WTC11 (cell line): Measurements from ENCODE around the gene PLCB2. TPM values are rescaled to one million over a fixed set of nuclear protein-coding genes. Genes with fewer than 3 reads are reported as not detected.
A peak's percentile ranks its signal among the peaks of the same experiment; 100 is the strongest.

Experiments used
- CDX4 ChIP-seq: fragments of 250-450 bp; sonication (Bioruptor Pico); IDR thresholded peaks from 2 replicates; pipeline ENCODE4 v1.9.0; 2021; ENCODE audit warnings: moderate library complexity, mild to moderate bottlenecking, inconsistent platforms, borderline replicate concordance
- CREB1 ChIP-seq: sonication (generic); formaldehyde crosslinking; IDR thresholded peaks from 2 replicates; pipeline ENCODE4 v1.8.0; 2023; ENCODE audit warnings: mild to moderate bottlenecking, missing genetic modification reagents
- CTCF ChIP-seq: fragments of 200-600 bp; IDR thresholded peaks from 2 replicates; pipeline ENCODE4 v1.8.0; 2022; ENCODE audit warnings: antibody characterized with exemption
- ELF4 ChIP-seq: sonication (generic); formaldehyde crosslinking; IDR thresholded peaks from 2 replicates; pipeline ENCODE4 v1.8.1; 2022; ENCODE audit warnings: low read depth, mild to moderate bottlenecking, moderate library complexity, missing genetic modification reagents
- ERG ChIP-seq: fragments of 250-450 bp; sonication (Bioruptor Pico); IDR thresholded peaks from 2 replicates; pipeline ENCODE4 v1.8.0; 2021; ENCODE audit warnings: mild to moderate bottlenecking
- FOXK1 ChIP-seq: sonication (generic); formaldehyde crosslinking; IDR thresholded peaks from 2 replicates; pipeline ENCODE4 v1.8.0; 2022; ENCODE audit warnings: mild to moderate bottlenecking, moderate library complexity, missing genetic modification reagents
- FOXP1 ChIP-seq: sonication (generic); formaldehyde crosslinking; IDR thresholded peaks from 2 replicates; pipeline ENCODE4 v1.8.0; 2022; ENCODE audit warnings: missing genetic modification reagents, mild to moderate bottlenecking, moderate library complexity, borderline replicate concordance
- GRHL2 ChIP-seq: fragments of 250-450 bp; sonication (Bioruptor Pico); IDR thresholded peaks from 2 replicates; pipeline ENCODE4 v1.8.0; 2022; ENCODE audit warnings: mild to moderate bottlenecking, moderate library complexity; ENCODE audit not compliant: insufficient replicate concordance, severe bottlenecking
- MYBL2 ChIP-seq: sonication (generic); formaldehyde crosslinking; IDR thresholded peaks from 2 replicates; pipeline ENCODE4 v1.8.1; 2023; ENCODE audit warnings: mild to moderate bottlenecking, moderate library complexity, missing genetic modification reagents
- PREB ChIP-seq: sonication (generic); formaldehyde crosslinking; IDR thresholded peaks from 2 replicates; pipeline ENCODE4 v1.8.1; 2022; ENCODE audit warnings: mild to moderate bottlenecking, missing genetic modification reagents, moderate library complexity, borderline replicate concordance
- PRRX2 ChIP-seq: fragments of 250-450 bp; sonication (Bioruptor Pico); IDR thresholded peaks from 2 replicates; pipeline ENCODE4 v1.8.0; 2021; ENCODE audit warnings: mild to moderate bottlenecking
- RORB ChIP-seq: fragments of 250-450 bp; sonication (Bioruptor Pico); IDR thresholded peaks from 2 replicates; pipeline ENCODE4 v1.9.0; 2021; ENCODE audit warnings: mild to moderate bottlenecking
- SMAD3 ChIP-seq: sonication (generic); formaldehyde crosslinking; IDR thresholded peaks from 2 replicates; pipeline ENCODE4 v1.8.0; 2022; ENCODE audit warnings: missing genetic modification reagents, mild to moderate bottlenecking, borderline replicate concordance
- TCF7 ChIP-seq: sonication (generic); formaldehyde crosslinking; IDR thresholded peaks from 2 replicates; pipeline ENCODE4 v1.8.0; 2022; ENCODE audit warnings: mild to moderate bottlenecking, low read depth, missing genetic modification reagents, moderate library complexity
- TEAD4 ChIP-seq: sonication (generic); formaldehyde crosslinking; IDR thresholded peaks from 2 replicates; pipeline ENCODE4 v1.8.0; 2022; ENCODE audit warnings: mild to moderate bottlenecking, missing genetic modification reagents
- USF2 ChIP-seq: sonication (generic); formaldehyde crosslinking; IDR thresholded peaks from 2 replicates; pipeline ENCODE4 v1.8.1; 2023; ENCODE audit warnings: mild to moderate bottlenecking, missing genetic modification reagents, moderate library complexity
- ZMAT4 ChIP-seq: fragments of 250-450 bp; sonication (Bioruptor Pico); IDR thresholded peaks from 2 replicates; pipeline ENCODE4 v1.9.0; 2021; ENCODE audit warnings: mild to moderate bottlenecking
- ZNF263 ChIP-seq: sonication (generic); formaldehyde crosslinking; IDR thresholded peaks from 2 replicates; pipeline ENCODE4 v1.8.1; 2022; ENCODE audit warnings: low read depth, mild to moderate bottlenecking, moderate library complexity, missing genetic modification reagents
- ZNF281 ChIP-seq: sonication (generic); formaldehyde crosslinking; IDR thresholded peaks from 2 replicates; pipeline ENCODE4 v1.8.0; 2023; ENCODE audit warnings: mild to moderate bottlenecking, missing genetic modification reagents
- ZNF317 ChIP-seq: sonication (generic); formaldehyde crosslinking; IDR thresholded peaks from 2 replicates; pipeline ENCODE4 v1.8.1; 2023; ENCODE audit warnings: low read depth, mild to moderate bottlenecking, moderate library complexity, missing genetic modification reagents, borderline replicate concordance
- total RNA-seq: library from RNA; stranded (reverse); gene quantifications from 3 replicates; pipeline ENCODE4 v1.2.3, GENCODE V29; 2021
- TF ChIP-seq, protein P1 (sequence below): sonication (generic); formaldehyde crosslinking; IDR thresholded peaks from 2 replicates; pipeline ENCODE4 v1.8.1; 2023; ENCODE audit warnings: mild to moderate bottlenecking, missing genetic modification reagents, moderate library complexity
- TF ChIP-seq, protein P2 (sequence below): fragments of 250-450 bp; sonication (Bioruptor Pico); IDR thresholded peaks from 2 replicates; pipeline ENCODE4 v1.9.0; 2021; ENCODE audit warnings: mild to moderate bottlenecking, borderline replicate concordance

PLCB2 gene
- total RNA-seq, 1 experiment from 2014 or later, result 15.2 TPM

- TF ChIP-seq ZNF263 (CRISPR knock-in tag) (no peak), PRRX2 (no peak), PREB (no peak), ZNF317 (CRISPR knock-in tag) (no peak), RORB (CRISPR knock-in tag) (no peak), ERG (CRISPR knock-in tag) (no peak), TCF7 (CRISPR knock-in tag) (peak; percentile 92), GRHL2 (no peak), SMAD3 (no peak), FOXP1 (CRISPR knock-in tag) (peak; percentile 94), FOXK1 (peak; percentile 77), ZMAT4 (CRISPR knock-in tag) (no peak), TEAD4 (CRISPR knock-in tag) (no peak), USF2 (peak; percentile 65), MYBL2 (peak; percentile 79), CTCF (no peak), CDX4 (CRISPR knock-in tag) (no peak), ELF4 (CRISPR knock-in tag) (no peak), CREB1 (CRISPR knock-in tag) (no peak), ZNF281 (CRISPR knock-in tag) (no peak)
- TF ChIP-seq, protein P1, sequence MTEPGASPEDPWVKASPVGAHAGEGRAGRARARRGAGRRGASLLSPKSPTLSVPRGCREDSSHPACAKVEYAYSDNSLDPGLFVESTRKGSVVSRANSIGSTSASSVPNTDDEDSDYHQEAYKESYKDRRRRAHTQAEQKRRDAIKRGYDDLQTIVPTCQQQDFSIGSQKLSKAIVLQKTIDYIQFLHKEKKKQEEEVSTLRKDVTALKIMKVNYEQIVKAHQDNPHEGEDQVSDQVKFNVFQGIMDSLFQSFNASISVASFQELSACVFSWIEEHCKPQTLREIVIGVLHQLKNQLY, result no peak
- TF ChIP-seq, protein P2, sequence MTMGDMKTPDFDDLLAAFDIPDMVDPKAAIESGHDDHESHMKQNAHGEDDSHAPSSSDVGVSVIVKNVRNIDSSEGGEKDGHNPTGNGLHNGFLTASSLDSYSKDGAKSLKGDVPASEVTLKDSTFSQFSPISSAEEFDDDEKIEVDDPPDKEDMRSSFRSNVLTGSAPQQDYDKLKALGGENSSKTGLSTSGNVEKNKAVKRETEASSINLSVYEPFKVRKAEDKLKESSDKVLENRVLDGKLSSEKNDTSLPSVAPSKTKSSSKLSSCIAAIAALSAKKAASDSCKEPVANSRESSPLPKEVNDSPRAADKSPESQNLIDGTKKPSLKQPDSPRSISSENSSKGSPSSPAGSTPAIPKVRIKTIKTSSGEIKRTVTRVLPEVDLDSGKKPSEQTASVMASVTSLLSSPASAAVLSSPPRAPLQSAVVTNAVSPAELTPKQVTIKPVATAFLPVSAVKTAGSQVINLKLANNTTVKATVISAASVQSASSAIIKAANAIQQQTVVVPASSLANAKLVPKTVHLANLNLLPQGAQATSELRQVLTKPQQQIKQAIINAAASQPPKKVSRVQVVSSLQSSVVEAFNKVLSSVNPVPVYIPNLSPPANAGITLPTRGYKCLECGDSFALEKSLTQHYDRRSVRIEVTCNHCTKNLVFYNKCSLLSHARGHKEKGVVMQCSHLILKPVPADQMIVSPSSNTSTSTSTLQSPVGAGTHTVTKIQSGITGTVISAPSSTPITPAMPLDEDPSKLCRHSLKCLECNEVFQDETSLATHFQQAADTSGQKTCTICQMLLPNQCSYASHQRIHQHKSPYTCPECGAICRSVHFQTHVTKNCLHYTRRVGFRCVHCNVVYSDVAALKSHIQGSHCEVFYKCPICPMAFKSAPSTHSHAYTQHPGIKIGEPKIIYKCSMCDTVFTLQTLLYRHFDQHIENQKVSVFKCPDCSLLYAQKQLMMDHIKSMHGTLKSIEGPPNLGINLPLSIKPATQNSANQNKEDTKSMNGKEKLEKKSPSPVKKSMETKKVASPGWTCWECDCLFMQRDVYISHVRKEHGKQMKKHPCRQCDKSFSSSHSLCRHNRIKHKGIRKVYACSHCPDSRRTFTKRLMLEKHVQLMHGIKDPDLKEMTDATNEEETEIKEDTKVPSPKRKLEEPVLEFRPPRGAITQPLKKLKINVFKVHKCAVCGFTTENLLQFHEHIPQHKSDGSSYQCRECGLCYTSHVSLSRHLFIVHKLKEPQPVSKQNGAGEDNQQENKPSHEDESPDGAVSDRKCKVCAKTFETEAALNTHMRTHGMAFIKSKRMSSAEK (CRISPR knock-in tag), result no peak
Observed at GRCh38 chr15:40290918-40291574, 16.7 kb downstream of the PLCB2 start (continued).
